ENCODE data around the gene ULK4.

- TF ChIP-seq POLR2A (IDR thresholded peaks at IDR 0.05) (no peak), CTCF (IDR thresholded peaks at IDR 0.05) (no peak)
Observed at GRCh38 chr3:41267975-41268640, 693.8 kb downstream of the ULK4 start.
